Measurements from ENCODE around the gene MYO1C.

- TF ChIP-seq CTCF (IDR thresholded peaks at IDR 0.05 in 2 of 3, conservative IDR thresholded peaks at IDR 0.05 in 1 of 3; ENCODE audit: borderline replicate concordance in 1 of 3, insufficient read depth in 1 of 3, low read depth in 2 of 3, low read length in 2 of 3) (no peak), CEBPB (IDR thresholded peaks at IDR 0.05; ENCODE audit: low read depth) (no peak)
Observed at GRCh38 chr17:1518410-1518809, 25.9 kb upstream of the MYO1C start.

All from HCT116 (cell line).